Stimulated activated naive B cell treated with anti-CD40 and anti-IgM and Interleukin-4, amounts not matched to agents 10 μg/mL and 1 μg/mL and 100 μg/mL, for 72 hours (primary cell): Measurements from ENCODE around the gene SULT2B1.
"Not testable (repeated sequence)": the region's sequence is repeated elsewhere in the genome, so short reads cannot be mapped to it uniquely, and the experiment has no call there.

ENCODE experiments used
- ATAC-seq, 2 donors: fragments of 150-1000 bp; cut with Tn5 transposase; replicated peaks; 2 replicates each; pipeline ENCODE4 v1.10.0; 2021; ENCODE audit warnings: moderate library complexity in 1 of 2
- DNase-seq: peaks from one replicate; pipeline ENCODE4 v3.0.0; 2021
- H3K27ac Mint-ChIP-seq: one replicate; pipeline ENCODE4 v1.8.0; 2022; ENCODE audit warnings: mild to moderate bottlenecking, mixed read lengths
- H3K27me3 Mint-ChIP-seq, 2 donors: one replicate each; pipeline ENCODE4 v1.8.0; 2022; ENCODE audit warnings: mixed read lengths in 2 of 2
- H3K36me3 Mint-ChIP-seq, 2 donors: one replicate each; pipeline ENCODE4 v1.8.0; 2022; ENCODE audit warnings: mixed read lengths in 2 of 2, mild to moderate bottlenecking in 1 of 2
- H3K4me1 Mint-ChIP-seq, 2 donors: one replicate each; pipeline ENCODE4 v1.8.0; 2022; ENCODE audit warnings: mixed read lengths in 2 of 2, mild to moderate bottlenecking in 1 of 2
- H3K4me3 Mint-ChIP-seq, 2 donors: one replicate each; pipeline ENCODE4 v1.8.0; 2022; ENCODE audit warnings: mild to moderate bottlenecking in 2 of 2, mixed read lengths in 2 of 2, moderate library complexity in 1 of 2
- H3K9me3 Mint-ChIP-seq, 2 donors: one replicate each; pipeline ENCODE4 v1.8.0; 2022; ENCODE audit warnings: mixed read lengths in 2 of 2, mild to moderate bottlenecking in 1 of 2

The SULT2B1 gene

GRCh38 chr19:48558018-48558684, 6.2 kb downstream of the SULT2B1 start:
- Mint-ChIP-seq H3K27me3 (peaks cover 42 to 55% of the 10 kb centered on the region in 2 donors), H3K9me3 (no peaks in the 10 kb centered on the region), H3K4me1 (no peaks in the 10 kb centered on the region), H3K36me3 (no peaks in the 10 kb centered on the region), H3K4me3 (peak overlapping the region in 1 of 2 donors; percentile 28), H3K27ac (no peak overlapping the region)
- no peak for DNase-seq
- no peak for ATAC-seq

- DNase-seq, result no peak
- Mint-ChIP-seq H3K27ac (no peak overlapping the region), H3K9me3 (no peaks in the 10 kb centered on the region), H3K4me1 (peaks cover 0 to 3% of the 10 kb centered on the region in 2 donors), H3K4me3 (no peak overlapping the region), H3K27me3 (peaks cover 31 to 40% of the 10 kb centered on the region in 2 donors), H3K36me3 (no peaks in the 10 kb centered on the region)
- ATAC-seq, result no peak
These were observed 8.1 kb downstream of the SULT2B1 start for GRCh38 chr19:48560095-48560530.

GRCh38 chr19:48561412-48561811, 9.4 kb downstream of the SULT2B1 start:
- Mint-ChIP-seq H3K4me1 (peaks cover 0 to 3% of the 10 kb centered on the region in 2 donors), H3K27ac (no peak overlapping the region)

GRCh38 chr19:48565090-48565489, 13.1 kb downstream of the SULT2B1 start:
- H3K4me1 Mint-ChIP-seq, result peaks cover 0 to 3% of the 10 kb centered on the region in 2 donors
- H3K27me3 Mint-ChIP-seq, result peaks cover 20% of the 10 kb centered on the region in 2 donors
- H3K4me3 Mint-ChIP-seq, result no peak overlapping the region
- ATAC-seq (no peak), DNase-seq (no peak)
- H3K9me3 Mint-ChIP-seq, result no peaks in the 10 kb centered on the region
- H3K36me3 Mint-ChIP-seq, result no peaks in the 10 kb centered on the region
- H3K27ac Mint-ChIP-seq, result no peak overlapping the region

More at GRCh38 chr19:48561412-48561811, 9.4 kb downstream of the SULT2B1 start:
- ATAC-seq (no peak), DNase-seq (no peak)
- no peak overlapping the region for H3K4me3 Mint-ChIP-seq
- H3K9me3 Mint-ChIP-seq, result no peaks in the 10 kb centered on the region
- H3K36me3 Mint-ChIP-seq, result no peaks in the 10 kb centered on the region
- H3K27me3 Mint-ChIP-seq, result peaks cover 21 to 27% of the 10 kb centered on the region in 2 donors

- no peak for DNase-seq
- Mint-ChIP-seq H3K4me1 (peaks cover 0 to 2% of the 10 kb centered on the region in 2 donors), H3K27me3 (peaks cover 27 to 32% of the 10 kb centered on the region in 2 donors)
These were observed 16.4 kb downstream of the SULT2B1 start for GRCh38 chr19:48568345-48568886.

GRCh38 chr19:48569814-48570213, 17.8 kb downstream of the SULT2B1 start:
- no peaks in the 10 kb centered on the region for H3K36me3 Mint-ChIP-seq
- no peak for DNase-seq

More at GRCh38 chr19:48568345-48568886, 16.4 kb downstream of the SULT2B1 start:
- Mint-ChIP-seq H3K36me3 (no peaks in the 10 kb centered on the region), H3K4me3 (no peak overlapping the region), H3K27ac (no peak overlapping the region), H3K9me3 (no peaks in the 10 kb centered on the region)
- no peak for ATAC-seq

GRCh38 chr19:48571378-48572162, 19.6 kb downstream of the SULT2B1 start:
- DNase-seq (no peak), ATAC-seq (no peak)
- Mint-ChIP-seq H3K4me3 (no peak overlapping the region), H3K4me1 (no peaks in the 10 kb centered on the region), H3K9me3 (no peaks in the 10 kb centered on the region), H3K27ac (no peak overlapping the region), H3K36me3 (no peaks in the 10 kb centered on the region), H3K27me3 (peaks cover 27 to 32% of the 10 kb centered on the region in 2 donors)

More at GRCh38 chr19:48569814-48570213, 17.8 kb downstream of the SULT2B1 start:
- Mint-ChIP-seq H3K4me1 (no peaks in the 10 kb centered on the region), H3K27me3 (peaks cover 27 to 32% of the 10 kb centered on the region in 2 donors), H3K27ac (no peak overlapping the region), H3K4me3 (no peak overlapping the region), H3K9me3 (no peaks in the 10 kb centered on the region)
- ATAC-seq, result no peak

GRCh38 chr19:48573163-48573505, 21.2 kb downstream of the SULT2B1 start:
- DNase-seq, result no peak
- H3K27ac Mint-ChIP-seq, result no peak overlapping the region
- no peak overlapping the region for H3K4me3 Mint-ChIP-seq

GRCh38 chr19:48575931-48576622, 24.1 kb downstream of the SULT2B1 start:
- H3K36me3 Mint-ChIP-seq, result no peaks in the 10 kb centered on the region
- no peak overlapping the region for H3K4me3 Mint-ChIP-seq

More at GRCh38 chr19:48573163-48573505, 21.2 kb downstream of the SULT2B1 start:
- H3K9me3 Mint-ChIP-seq, result no peaks in the 10 kb centered on the region
- H3K27me3 Mint-ChIP-seq, result peaks cover 16 to 17% of the 10 kb centered on the region in 2 donors
- H3K4me1 Mint-ChIP-seq, result no peaks in the 10 kb centered on the region
- H3K36me3 Mint-ChIP-seq, result no peaks in the 10 kb centered on the region
- ATAC-seq, result no peak

GRCh38 chr19:48577908-48578307, 25.9 kb downstream of the SULT2B1 start:
- not testable (repeated sequence) for H3K4me1 Mint-ChIP-seq, H3K9me3 Mint-ChIP-seq, DNase-seq, H3K4me3 Mint-ChIP-seq, H3K27me3 Mint-ChIP-seq, ATAC-seq, H3K36me3 Mint-ChIP-seq, H3K27ac Mint-ChIP-seq

More at GRCh38 chr19:48575931-48576622, 24.1 kb downstream of the SULT2B1 start:
- Mint-ChIP-seq H3K27ac (no peak overlapping the region), H3K4me1 (no peaks in the 10 kb centered on the region), H3K27me3 (peaks cover 4 to 6% of the 10 kb centered on the region in 2 donors), H3K9me3 (no peaks in the 10 kb centered on the region)
- ATAC-seq, result no peak
- no peak for DNase-seq

- Mint-ChIP-seq H3K9me3 (no peaks in the 10 kb centered on the region), H3K27me3 (peaks cover 0 to 6% of the 10 kb centered on the region in 2 donors), H3K4me1 (peaks cover under 1 to 1% of the 10 kb centered on the region in 2 donors), H3K4me3 (no peak overlapping the region), H3K27ac (no peak overlapping the region), H3K36me3 (no peaks in the 10 kb centered on the region)
- ATAC-seq (no peak), DNase-seq (no peak)
These were observed 26.9 kb downstream of the SULT2B1 start for GRCh38 chr19:48578891-48579290.

- Mint-ChIP-seq H3K4me1 (peaks cover 7 to 8% of the 10 kb centered on the region in 2 donors), H3K9me3 (peaks cover 0 to 3% of the 10 kb centered on the region in 2 donors), H3K27ac (no peak overlapping the region), H3K36me3 (peaks cover 0 to 4% of the 10 kb centered on the region in 2 donors), H3K27me3 (peaks cover 6 to 15% of the 10 kb centered on the region in 2 donors), H3K4me3 (no peak overlapping the region)
- DNase-seq (no peak), ATAC-seq (no peak)
These were observed 30.2 kb downstream of the SULT2B1 start for GRCh38 chr19:48582168-48582567.

GRCh38 chr19:48587387-48587786, 35.4 kb downstream of the SULT2B1 start:
- DNase-seq, result no peak
- Mint-ChIP-seq H3K4me3 (no peak overlapping the region), H3K27ac (no peak overlapping the region), H3K36me3 (peaks cover 0 to 4% of the 10 kb centered on the region in 2 donors), H3K27me3 (peaks cover 22 to 33% of the 10 kb centered on the region in 2 donors), H3K4me1 (peaks cover 14 to 18% of the 10 kb centered on the region in 2 donors), H3K9me3 (peaks cover 0 to 3% of the 10 kb centered on the region in 2 donors)
- no peak for ATAC-seq
